HG02884 (cell line): Measurements from ENCODE around the gene GPR152.
"Not testable (repeated sequence)": the region's sequence is repeated elsewhere in the genome, so short reads cannot be mapped to it uniquely, and the experiment has no call there.

Experiments used
- ATAC-seq: cut with Tn5 transposase; IDR thresholded peaks from one replicate; pipeline ENCODE4 v1.9.1; 2021; ENCODE audit warnings: mild to moderate bottlenecking, moderate library complexity; ENCODE audit not compliant: unreplicated experiment

The GPR152 gene

DNA sequence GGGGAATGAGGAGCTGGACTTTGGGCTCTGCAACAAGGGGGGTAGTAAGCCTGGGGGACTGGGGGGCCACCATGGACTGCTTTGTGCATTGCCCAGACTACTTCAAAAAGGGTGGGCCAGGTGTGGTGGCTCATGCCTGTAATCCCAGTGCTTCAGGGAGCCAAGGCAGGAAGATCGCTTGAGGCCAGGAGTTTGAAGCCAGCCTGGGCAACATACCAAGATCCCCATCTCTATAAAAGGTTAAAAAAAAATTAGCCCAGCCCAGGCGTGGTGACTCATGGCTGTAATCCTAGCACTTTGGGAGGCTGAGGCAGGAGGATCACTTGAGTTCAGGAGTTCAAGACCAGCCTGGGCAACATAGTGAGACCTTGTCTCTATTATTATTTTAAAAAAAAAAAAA lies 13.0 kb upstream of the GPR152 start:
- not testable (repeated sequence) for ATAC-seq

DNA sequence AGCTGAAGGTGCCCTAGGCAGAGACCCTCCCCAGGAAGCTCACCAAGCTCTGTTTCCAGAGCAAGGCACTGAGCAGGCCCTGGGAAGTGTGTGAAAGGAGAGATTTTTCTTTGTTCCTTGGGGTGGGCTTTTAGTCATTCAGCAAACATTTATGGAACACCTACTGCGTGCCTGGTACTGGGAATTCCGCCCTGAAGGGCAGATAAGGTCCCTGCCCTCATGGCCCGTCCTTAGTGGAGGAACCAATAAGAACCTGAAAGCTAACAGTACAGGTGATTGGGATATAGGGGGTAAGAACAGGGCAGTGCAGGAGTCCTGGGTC lies 12.6 kb upstream of the GPR152 start:
- ATAC-seq: no peak

DNA sequence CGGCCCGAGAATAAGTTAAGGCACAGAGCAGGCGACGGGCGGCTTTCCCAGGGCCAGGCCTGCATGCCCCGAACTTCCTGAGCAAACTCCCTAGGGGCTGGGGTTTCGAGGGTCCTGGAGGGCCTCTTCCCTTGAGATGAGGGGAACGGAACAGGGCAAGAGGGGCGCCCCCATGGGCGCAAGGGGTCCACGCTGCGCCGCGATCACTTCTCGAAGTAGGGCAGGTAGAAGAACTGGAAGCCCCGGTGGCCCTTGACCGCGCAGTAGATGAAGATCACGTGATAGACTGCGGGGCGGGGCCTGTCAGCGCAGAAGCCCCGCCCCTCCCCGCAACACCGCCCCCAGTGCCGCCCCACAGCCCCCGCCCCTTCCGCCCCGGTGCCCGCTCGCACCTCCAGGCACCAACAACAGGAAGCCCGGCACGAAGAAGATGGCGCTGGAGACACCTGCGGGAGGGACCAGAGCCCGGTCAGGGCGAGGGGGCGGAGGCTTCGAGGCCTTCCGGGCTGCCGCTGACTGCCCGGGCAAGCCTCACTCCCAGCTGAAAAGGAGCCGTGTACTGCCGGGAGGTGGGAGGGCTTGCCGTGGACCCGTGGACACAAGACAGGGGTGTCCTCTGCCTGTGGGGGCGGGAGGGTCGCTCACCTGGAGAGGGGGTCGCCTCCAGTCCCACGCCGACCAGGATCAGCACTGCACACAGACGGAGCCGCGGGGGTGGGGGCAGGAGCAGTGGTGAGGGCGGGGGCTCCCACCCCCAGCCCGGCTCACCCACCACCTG lies 12.1 kb upstream of the GPR152 start:
- ATAC-seq: no peak

DNA sequence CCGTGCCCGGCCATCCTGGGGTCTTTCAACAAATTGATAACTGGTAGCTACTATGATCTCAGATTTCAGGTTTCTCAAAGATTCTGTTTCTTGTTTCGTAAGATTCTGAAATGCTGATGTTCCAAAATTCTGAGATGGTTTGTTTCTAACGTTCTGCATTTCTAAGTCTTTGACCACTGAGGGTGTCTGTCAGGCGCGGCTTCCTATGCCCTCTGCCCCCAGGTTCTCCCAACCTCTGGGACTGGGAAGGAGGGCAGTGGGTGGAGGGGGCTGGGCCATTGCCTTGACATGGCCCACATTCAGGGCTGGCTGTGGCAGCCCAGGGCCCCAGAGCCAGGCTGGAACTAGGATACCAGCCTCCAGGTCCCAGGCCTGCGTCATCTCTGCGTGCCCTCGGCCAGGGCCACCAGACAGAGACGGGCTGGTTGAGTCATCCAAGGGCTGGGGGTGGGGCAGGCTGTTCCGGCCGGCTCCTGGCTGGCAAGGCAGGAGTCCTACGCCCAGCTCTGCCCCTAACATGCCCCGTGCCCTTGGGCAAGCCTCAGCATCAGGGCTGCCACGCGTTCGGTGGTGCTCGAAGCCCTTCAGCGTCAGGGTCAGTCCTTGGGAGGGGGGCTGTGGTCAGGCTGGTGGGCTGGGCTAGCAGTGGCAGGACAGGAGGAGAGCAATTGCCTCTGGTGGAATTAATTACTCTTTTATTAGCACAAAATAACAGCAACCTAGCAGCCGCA lies 11.3 kb upstream of the GPR152 start:
- ATAC-seq: no peak

DNA sequence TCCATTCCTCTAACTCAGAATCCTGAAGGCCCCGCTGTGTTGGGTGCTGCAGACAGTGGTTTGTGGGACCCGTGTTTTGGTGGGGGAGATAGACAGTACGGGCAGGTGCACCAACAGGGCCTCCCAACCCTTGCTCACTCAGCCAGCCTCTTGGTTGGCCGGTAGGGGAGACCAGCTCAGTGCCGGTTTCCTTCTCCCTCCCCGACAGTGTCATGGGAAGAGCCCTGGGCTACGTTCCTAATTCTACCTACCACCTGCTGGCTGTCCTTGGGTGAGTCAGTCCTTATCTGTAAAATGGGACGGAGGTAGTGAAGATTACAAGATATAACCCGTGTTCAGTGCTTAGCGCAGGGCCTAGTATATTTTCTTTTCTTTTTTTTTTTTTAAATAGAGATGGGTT lies 10.7 kb upstream of the GPR152 start:
- ATAC-seq: no peak

DNA sequence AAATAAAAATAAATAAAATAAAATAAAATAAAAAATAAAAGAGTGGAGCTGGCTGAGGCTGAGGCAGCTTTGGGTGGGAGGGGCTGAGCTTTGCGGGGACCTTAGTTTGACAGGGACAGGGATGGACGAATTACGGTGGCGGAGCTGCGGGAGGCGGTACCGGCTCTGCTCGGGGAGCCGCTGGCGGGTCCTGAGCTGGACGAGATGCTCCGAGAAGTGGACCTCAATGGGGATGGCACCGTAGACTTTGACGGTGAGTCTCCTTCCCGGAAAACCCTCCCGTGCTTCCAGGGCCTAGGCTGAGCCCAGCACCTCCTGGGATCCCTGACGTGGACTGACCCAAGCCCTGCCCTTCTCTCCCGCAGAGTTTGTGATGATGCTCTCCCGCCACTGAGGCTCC lies 5.7 kb upstream of the GPR152 start:
- ATAC-seq: no peak

DNA sequence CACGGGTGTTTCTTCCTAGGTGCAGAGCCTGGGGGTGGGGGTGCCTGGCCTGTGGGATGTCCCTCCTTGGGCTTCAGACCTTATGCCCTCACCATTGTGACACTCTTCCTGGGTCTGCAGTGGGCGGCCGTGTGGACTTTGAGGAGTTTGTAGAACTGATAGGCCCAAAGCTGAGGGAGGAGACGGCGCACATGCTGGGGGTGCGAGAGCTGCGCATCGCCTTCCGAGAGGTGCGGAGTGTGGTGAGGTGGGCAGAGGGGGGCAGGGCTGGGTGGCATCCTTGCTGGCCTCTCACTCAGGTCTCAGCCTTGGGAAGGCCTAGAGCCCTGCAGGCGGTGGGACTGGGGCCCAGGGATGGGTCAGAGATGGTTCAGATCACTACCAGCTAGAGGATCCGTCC lies 4.9 kb upstream of the GPR152 start:
- no peak for ATAC-seq

DNA sequence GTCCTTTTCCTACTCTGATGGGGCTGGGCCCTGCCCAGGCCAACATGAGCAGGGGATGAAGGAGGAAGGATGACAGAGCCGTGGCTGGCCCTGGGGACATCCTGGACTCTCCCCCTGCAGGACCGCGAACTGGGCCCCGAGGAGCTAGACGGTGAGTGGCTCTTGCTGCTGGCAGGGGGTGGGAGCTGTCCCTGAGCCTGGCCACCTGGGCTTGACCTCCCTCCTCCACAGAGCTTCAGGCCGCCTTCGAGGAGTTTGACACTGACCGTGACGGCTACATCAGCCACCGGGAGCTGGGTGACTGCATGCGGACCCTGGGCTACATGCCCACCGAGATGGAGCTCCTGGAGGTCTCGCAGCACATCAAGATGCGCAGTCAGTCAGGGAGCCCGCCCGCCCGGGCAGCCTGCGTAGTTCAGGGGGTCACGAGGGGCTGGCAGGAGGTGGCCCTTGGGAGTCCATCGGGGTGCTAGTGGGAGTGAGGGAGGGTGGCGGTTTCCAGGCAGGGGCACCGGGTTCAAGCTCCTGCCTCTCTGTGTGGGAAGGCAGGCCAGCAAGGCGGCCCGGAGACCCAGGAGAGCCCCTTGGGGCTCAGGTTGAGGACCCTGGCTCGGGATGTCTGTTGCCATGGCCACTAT lies 3.7 kb upstream of the GPR152 start:
- ATAC-seq: no peak

DNA sequence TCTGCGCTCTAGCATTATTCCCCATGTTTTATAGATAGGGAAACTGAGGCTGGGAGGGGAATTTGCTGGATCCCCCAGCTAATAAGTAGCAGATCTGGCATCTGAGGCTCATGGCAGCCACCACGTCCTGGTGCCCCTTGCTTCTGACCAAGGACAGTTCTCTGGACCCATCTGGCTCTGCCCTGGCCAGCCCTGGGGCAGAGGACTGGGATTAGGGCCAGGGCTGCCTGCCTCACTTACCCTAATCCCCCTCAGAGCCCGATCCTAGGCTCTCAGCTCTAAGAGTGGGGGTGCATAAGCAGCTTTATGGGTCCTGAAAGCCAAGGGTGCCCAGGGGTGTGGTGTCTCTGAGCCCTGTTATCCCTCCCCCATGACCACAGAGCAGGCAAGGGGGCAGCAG lies 2.5 kb upstream of the GPR152 start, which contains the start of gene CABP4:
CABP4 (plus strand) TSS at position 301 of the 400 bp plus-strand sequence; CDS start at position 371, 70 bp downstream.
- no peak for ATAC-seq

DNA sequence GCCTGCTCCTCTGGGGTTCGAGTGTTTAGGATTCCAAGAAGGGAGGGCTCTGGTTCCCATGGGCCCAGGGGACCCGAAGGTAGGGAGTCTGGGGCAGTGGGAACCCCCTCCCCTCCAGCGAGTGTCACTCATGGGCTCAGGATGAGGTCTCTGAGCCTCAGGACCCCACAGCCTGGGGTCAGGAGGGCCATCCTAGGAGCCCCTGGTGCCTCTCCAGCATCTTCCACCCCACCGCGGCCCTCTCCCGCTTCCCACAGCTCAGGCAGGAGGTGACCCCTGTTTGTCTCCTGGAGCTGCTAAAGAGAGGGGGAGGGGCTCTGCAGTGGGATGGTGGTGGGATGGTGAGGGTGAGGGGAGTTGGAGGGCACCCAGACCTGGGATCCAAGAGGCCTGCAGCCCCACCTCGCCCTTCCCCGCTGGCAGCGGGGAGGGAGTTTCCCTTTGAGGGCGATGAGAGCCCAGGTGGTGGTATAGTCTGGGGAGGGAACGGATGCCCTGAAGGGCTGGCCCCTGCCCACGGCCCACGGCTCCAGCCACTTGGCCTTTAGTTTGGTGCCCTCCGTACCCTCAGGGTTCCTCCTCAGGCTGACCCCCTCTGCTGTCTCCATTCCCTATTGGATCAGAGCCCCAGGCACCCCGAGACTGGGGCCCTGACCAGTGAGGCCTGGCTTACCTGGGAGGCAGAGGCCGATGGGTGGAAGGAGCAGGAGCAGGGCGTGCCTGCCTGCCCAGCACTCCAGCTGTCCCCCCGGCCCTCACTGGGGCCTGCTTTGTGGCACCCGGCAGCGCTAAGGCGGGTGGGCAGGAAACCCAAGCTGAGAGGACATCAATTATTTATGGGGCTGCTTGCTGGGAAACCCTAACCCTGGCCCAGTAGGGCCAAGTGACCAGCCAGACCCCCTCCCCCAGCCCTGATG lies 1.5 kb upstream of the GPR152 start:
- ATAC-seq: no peak

- no peak for ATAC-seq
These were observed 912 bp downstream of the GPR152 start for GRCh38 chr11:67451658-67451976.

DNA sequence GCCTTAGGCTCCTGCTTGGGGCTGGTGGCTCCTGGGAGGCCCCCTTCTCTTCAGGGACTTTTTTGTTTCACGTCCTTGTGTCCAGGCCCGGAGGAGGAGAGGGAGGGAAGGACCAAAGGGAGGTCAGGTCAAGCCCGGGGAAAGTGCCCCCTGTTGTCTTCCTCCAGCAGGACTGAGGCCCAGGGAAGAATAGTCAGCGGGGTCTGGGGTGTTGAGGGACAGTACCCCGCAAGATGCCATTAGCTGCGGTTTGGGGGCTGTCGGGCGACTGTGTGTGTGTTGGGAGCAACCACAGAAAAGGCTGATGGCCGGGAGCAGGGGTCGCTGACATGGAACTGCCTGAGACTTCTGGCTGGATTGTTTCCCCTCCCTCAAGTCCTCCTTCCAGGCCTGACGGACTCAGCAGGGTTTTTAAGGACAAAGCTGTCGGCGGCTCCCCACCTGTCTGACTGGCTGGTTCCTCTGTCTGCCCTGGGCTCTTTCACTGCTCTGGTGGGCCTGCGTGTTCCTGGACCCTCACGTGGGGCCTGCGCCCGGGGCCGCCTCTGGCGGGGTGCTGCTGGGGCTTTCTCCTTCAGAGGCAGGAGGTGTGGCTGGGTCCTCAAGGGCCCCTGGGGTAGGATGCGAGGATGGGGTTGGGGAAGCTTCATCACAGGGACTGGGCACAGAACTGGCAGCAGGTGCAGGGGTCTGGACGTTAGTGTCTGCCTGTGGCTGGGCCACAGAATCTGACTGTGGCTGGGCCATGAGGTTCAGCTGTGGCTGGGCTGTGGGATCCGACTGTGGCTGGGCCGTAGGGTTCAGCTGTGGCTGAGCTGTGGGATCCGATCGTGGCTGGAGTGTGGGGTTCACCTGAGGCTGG lies 1.5 kb downstream of the GPR152 start:
- no peak for ATAC-seq

GRCh38 chr11:67449116-67449844 lies 3.2 kb downstream of the GPR152 start:
- no peak for ATAC-seq

DNA sequence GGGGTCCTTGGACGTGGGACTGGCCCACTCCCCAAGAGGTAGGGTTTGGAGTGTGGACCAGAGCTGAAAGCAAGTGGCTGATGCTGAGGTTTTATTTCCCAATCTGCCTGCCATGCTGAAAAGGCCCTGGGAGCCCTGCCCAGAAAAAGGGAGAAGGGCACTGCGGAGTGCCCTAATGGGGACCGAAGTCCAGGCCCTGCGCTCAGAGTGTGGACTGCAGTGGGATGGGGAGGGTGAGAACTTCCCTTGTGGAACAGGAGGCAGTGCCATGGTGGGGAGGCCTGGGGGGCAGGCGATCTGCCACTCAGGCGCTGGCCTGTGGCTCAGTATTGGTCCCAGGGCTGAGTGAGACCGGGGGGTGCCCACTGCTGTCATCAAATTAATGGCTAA lies 4.3 kb downstream of the GPR152 start:
- no peak for ATAC-seq

DNA sequence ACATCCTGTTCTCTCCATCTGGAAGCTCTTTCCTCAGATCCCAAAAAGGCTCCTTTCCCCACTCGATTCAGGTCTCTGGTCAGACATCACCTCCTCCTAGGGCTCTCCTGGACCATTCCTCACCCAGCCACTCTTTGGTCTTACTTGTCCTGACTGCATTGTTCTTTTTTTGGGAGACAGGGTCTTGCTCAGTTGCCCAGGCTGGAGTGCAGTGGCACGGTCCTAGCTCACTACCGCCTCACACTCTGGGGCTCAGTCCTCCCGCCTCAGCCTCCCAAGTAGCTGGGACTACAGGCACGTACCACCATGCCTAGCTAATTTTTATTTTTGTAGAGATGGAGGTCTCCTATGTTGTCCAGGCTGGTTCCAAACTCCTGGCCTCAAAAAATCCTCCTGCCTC lies 7.0 kb downstream of the GPR152 start:
- ATAC-seq: no peak

- no peak for ATAC-seq
These were observed 9.8 kb downstream of the GPR152 start for GRCh38 chr11:67442504-67443404.

GRCh38 chr11:67441731-67442351 lies 10.7 kb downstream of the GPR152 start:
- no peak for ATAC-seq

DNA sequence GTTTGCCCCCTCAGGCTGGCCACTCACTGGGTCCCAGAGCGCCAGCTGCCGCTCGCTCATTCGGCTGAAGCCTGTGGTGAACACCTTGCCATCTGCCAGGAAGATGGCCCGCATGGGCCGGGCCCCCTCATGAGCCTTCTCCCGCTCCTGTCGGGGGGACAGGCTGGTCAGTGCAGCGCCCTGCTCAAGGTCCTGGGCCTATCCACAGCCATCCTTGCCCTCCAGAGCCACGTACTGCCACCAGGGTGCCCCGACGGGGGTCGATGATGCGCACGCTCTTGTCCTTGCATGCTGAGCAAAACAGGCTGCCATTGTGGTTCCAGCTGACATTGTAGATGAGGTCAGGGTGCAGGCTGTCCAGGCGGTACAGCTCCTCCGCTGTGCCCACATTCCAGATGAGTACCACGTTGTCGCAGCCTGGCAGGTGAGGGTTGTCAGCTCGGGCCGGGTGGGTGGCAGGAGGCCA lies 11.4 kb downstream of the GPR152 start:
- ATAC-seq: no peak
